IMR-90 (cell line): Measurements from ENCODE around the gene CCDC88C. TPM values are rescaled to one million over a fixed set of nuclear protein-coding genes. Genes with fewer than 3 reads are reported as not detected.

Experiments used
- ATAC-seq: fragments of 200-7000 bp; cut with Tn5 transposase; 2 replicates; pipeline ENCODE4 v1.9.1; 2020; ENCODE audit warnings: low read depth, mild to moderate bottlenecking, moderate library complexity
- BruUV-seq: library from RNA; stranded (reverse); fragments of 400-500 nt; replicated peaks from 2 replicates; lab custom pipeline; 2021; lab: Mats Ljungman, UMichigan
- CTCF ChIA-PET: fragments of 300-600 bp; formaldehyde crosslinking; extraction: SDS; loops from one replicate; lab custom pipeline; 2021; ENCODE audit warnings: antibody characterized with exemption; lab: Yijun Ruan, JAX
- POLR2A ChIA-PET: fragments of 300-600 bp; sonication (Branson Sonifier 250); formaldehyde crosslinking; loops from one replicate; lab custom pipeline; 2022; ENCODE audit warnings: antibody characterized with exemption; ENCODE audit not compliant: unreplicated experiment; lab: Charles Lee
- DNase-seq: peaks from one replicate; pipeline ENCODE4 v3.0.0; 2013
- H2AFZ ChIP-seq: replicated peaks from 2 replicates; pipeline ENCODE3; 2013; ENCODE audit warnings: low read length, mild to moderate bottlenecking; ENCODE audit not compliant: poor library complexity
- H2AK5ac ChIP-seq: 2 replicates; pipeline ENCODE4 v1.6.1; 2013; ENCODE audit warnings: low read depth, low read length, inconsistent platforms
- H2AK9ac ChIP-seq: replicated peaks from 2 replicates; pipeline ENCODE3; 2013; ENCODE audit warnings: mild to moderate bottlenecking, low read depth, low read length, moderate library complexity; ENCODE audit not compliant: poor library complexity
- H2BK120ac ChIP-seq: 2 replicates; pipeline ENCODE4 v1.6.1; 2013; ENCODE audit warnings: low read depth, low read length, inconsistent platforms
- H2BK15ac ChIP-seq: 3 replicates; pipeline ENCODE4 v1.6.1; 2013; ENCODE audit warnings: low read depth, low read length, inconsistent platforms
- H2BK20ac ChIP-seq: 2 replicates; pipeline ENCODE4 v1.6.1; 2013; ENCODE audit warnings: low read depth, mild to moderate bottlenecking, inconsistent platforms, low read length, moderate library complexity
- H2BK5ac ChIP-seq: 2 replicates; pipeline ENCODE4 v1.6.1; 2013; ENCODE audit warnings: mild to moderate bottlenecking, low read depth, low read length, inconsistent platforms; ENCODE audit not compliant: poor library complexity, severe bottlenecking
- H3K14ac ChIP-seq: replicated peaks from 2 replicates; pipeline ENCODE4 v1.6.1; 2013; ENCODE audit warnings: low read depth, low read length, inconsistent platforms
- H3K18ac ChIP-seq: 2 replicates; pipeline ENCODE4 v1.6.1; 2013; ENCODE audit warnings: low read depth, low read length, control low read depth
- H3K23ac ChIP-seq: 2 replicates; pipeline ENCODE4 v1.6.1; 2013; ENCODE audit warnings: low read depth, low read length, inconsistent platforms
- H3K27ac ChIP-seq: 2 replicates; pipeline ENCODE4 v1.5.1; 2013; ENCODE audit warnings: mild to moderate bottlenecking, control low read depth, low read length; ENCODE audit not compliant: insufficient read depth
- H3K27me3 ChIP-seq: 2 replicates; pipeline ENCODE4 v1.6.1; 2013; ENCODE audit warnings: low read length; ENCODE audit not compliant: control insufficient read depth, insufficient read depth
- H3K36me3 ChIP-seq: 2 replicates; pipeline ENCODE4 v1.6.1; 2013; ENCODE audit warnings: low read length, mixed read lengths; ENCODE audit not compliant: control insufficient read depth, insufficient read depth
- H3K4ac ChIP-seq: 2 replicates; pipeline ENCODE4 v1.6.1; 2013; ENCODE audit warnings: low read depth, low read length, inconsistent platforms
- H3K4me1 ChIP-seq: 2 replicates; pipeline ENCODE4 v1.6.1; 2013; ENCODE audit warnings: low read length, mixed read lengths; ENCODE audit not compliant: control insufficient read depth, insufficient read depth
- H3K4me2 ChIP-seq: 2 replicates; pipeline ENCODE4 v1.6.1; 2013; ENCODE audit warnings: low read depth, mild to moderate bottlenecking, control low read depth, low read length, moderate library complexity
- H3K4me3 ChIP-seq: 2 replicates; pipeline ENCODE4 v1.5.1; 2013; ENCODE audit warnings: low read depth, mild to moderate bottlenecking, control low read depth, low read length, moderate library complexity; ENCODE audit not compliant: insufficient read depth
- H3K56ac ChIP-seq: 2 replicates; pipeline ENCODE4 v1.6.1; 2013; ENCODE audit warnings: low read length, inconsistent platforms; ENCODE audit not compliant: insufficient read depth; ENCODE audit errors: extremely low read depth
- H3K79me1 ChIP-seq, 2 experiments: 2 replicates each; pipeline ENCODE4 v1.6.1; 2013; ENCODE audit warnings: low read length in 2 of 2, inconsistent platforms in 1 of 2, low read depth in 1 of 2
- H3K9ac ChIP-seq: 2 replicates; pipeline ENCODE4 v1.6.1; 2013; ENCODE audit warnings: low read depth, low read length, control low read depth
- H3K9me1 ChIP-seq: 2 replicates; pipeline ENCODE4 v1.6.1; 2013; ENCODE audit warnings: low read length, inconsistent platforms; ENCODE audit not compliant: insufficient read depth
- H3K9me3 ChIP-seq: 2 replicates; pipeline ENCODE4 v1.6.1; 2013; ENCODE audit warnings: low read length; ENCODE audit not compliant: control insufficient read depth, insufficient read depth
- H4K20me1 ChIP-seq: 2 replicates; pipeline ENCODE4 v1.6.1; 2013; ENCODE audit warnings: low read length, inconsistent platforms; ENCODE audit not compliant: insufficient read depth
- H4K5ac ChIP-seq: 2 replicates; pipeline ENCODE4 v1.6.1; 2013; ENCODE audit warnings: mild to moderate bottlenecking, low read depth, low read length, control low read depth
- H4K8ac ChIP-seq, 2 experiments: 2 replicates each; pipeline ENCODE4 v1.6.1; 2013; ENCODE audit warnings: low read depth in 2 of 2, low read length in 2 of 2, control low read depth in 1 of 2, inconsistent platforms in 1 of 2
- H4K91ac ChIP-seq: 2 replicates; pipeline ENCODE4 v1.6.1; 2013; ENCODE audit warnings: low read depth, low read length, inconsistent platforms; ENCODE audit not compliant: insufficient read depth
- BHLHE40 ChIP-seq: fragments of 150-350 bp; IDR thresholded peaks from 2 replicates; pipeline ENCODE4 v1.6.1; 2016; ENCODE audit warnings: mild to moderate bottlenecking, low read depth, low read length
- CEBPB ChIP-seq: IDR thresholded peaks from 2 replicates; pipeline ENCODE4 v1.6.1; 2012; ENCODE audit warnings: low read depth, low read length, improper control_type of control experiment
- CHD1 ChIP-seq: IDR thresholded peaks from 2 replicates; pipeline ENCODE4 v1.6.1; 2012; ENCODE audit warnings: low read depth, low read length, improper control_type of control experiment
- CTCF ChIP-seq: conservative IDR thresholded peaks from 2 replicates; pipeline ENCODE4 v1.5.1; 2012; ENCODE audit warnings: mild to moderate bottlenecking, low read depth, low read length, improper control_type of control experiment
- ELK1 ChIP-seq: fragments of 150-350 bp; IDR thresholded peaks from 2 replicates; pipeline ENCODE4 v1.6.1; 2016; ENCODE audit warnings: low read depth, mild to moderate bottlenecking, low read length, moderate library complexity, borderline replicate concordance
- FOS ChIP-seq: fragments of 150-350 bp; IDR thresholded peaks from 2 replicates; pipeline ENCODE4 v1.6.1; 2016; ENCODE audit warnings: low read depth, low read length
- MAFK ChIP-seq: IDR thresholded peaks from 2 replicates; pipeline ENCODE4 v1.6.1; 2012; ENCODE audit warnings: low read depth, low read length, improper control_type of control experiment
- MAZ ChIP-seq: IDR thresholded peaks from 2 replicates; pipeline ENCODE4 v1.6.1; 2012; ENCODE audit warnings: low read depth, mild to moderate bottlenecking, low read length, improper control_type of control experiment, moderate library complexity, borderline replicate concordance
- MXI1 ChIP-seq: IDR thresholded peaks from 2 replicates; pipeline ENCODE4 v1.6.1; 2012; ENCODE audit warnings: low read depth, mild to moderate bottlenecking, low read length, moderate library complexity, borderline replicate concordance
- NFE2L2 ChIP-seq: fragments of 150-350 bp; IDR thresholded peaks from 2 replicates; pipeline ENCODE4 v1.6.1; 2016; ENCODE audit warnings: low read depth, mild to moderate bottlenecking, low read length
- POLR2A ChIP-seq: IDR thresholded peaks from 2 replicates; pipeline ENCODE4 v1.6.1; 2012; ENCODE audit warnings: mild to moderate bottlenecking, low read depth, low read length
- RAD21 ChIP-seq: IDR thresholded peaks from 2 replicates; pipeline ENCODE4 v1.6.1; 2012; ENCODE audit warnings: low read length, improper control_type of control experiment
- RCOR1 ChIP-seq: IDR thresholded peaks from 2 replicates; pipeline ENCODE4 v1.6.1; 2012; ENCODE audit warnings: mild to moderate bottlenecking, low read length, improper control_type of control experiment; ENCODE audit not compliant: insufficient replicate concordance
- RFX5 ChIP-seq: IDR thresholded peaks from 2 replicates; pipeline ENCODE4 v1.8.0; 2012; ENCODE audit warnings: low read depth, mild to moderate bottlenecking, low read length, moderate library complexity
- SMC3 ChIP-seq: fragments of 150-350 bp; IDR thresholded peaks from 2 replicates; pipeline ENCODE4 v1.6.1; 2016; ENCODE audit warnings: low read depth, mild to moderate bottlenecking, antibody characterized with exemption, low read length, moderate library complexity
- USF2 ChIP-seq: fragments of 150-350 bp; IDR thresholded peaks from 2 replicates; pipeline ENCODE4 v1.6.1; 2017; ENCODE audit warnings: mild to moderate bottlenecking, antibody characterized with exemption, low read length, low read depth
- WGBS, 2 experiments: methylation state at CpG; one replicate each; pipeline versions ENCODE4 v1.1.5 to v1.1.7; 2013; ENCODE audit warnings: missing lambda C conversion rate in 2 of 2; ENCODE audit not compliant: insufficient read length in 1 of 2; ENCODE audit errors: extremely low coverage in 2 of 2; 5-methylcytosine and 5-hydroxymethylcytosine counted together
- dilution Hi-C: fragments of 300-500 bp; cut with HindIII; formaldehyde crosslinking; loops from one replicate; pipeline ENCODE4 v1.14.3; 2018; ENCODE audit warnings: low sequenced_read_pairs; ENCODE audit not compliant: unreplicated experiment
- in situ Hi-C: fragments of 300-500 bp; cut with MboI; formaldehyde crosslinking; loops from 3 replicates; pipeline ENCODE4 v1.14.3; 2019; ENCODE audit warnings: low sequenced_read_pairs, inconsistent platforms, mixed read lengths
- intact Hi-C: fragments of 100-400 bp; cut with micrococcal nuclease; formaldehyde crosslinking; loops from 2 replicates; pipeline ENCODE4 v1.10.0; 2022
- polyA plus RNA-seq, 3 experiments: library from polyadenylated mRNA; depleted of rRNA; stranded (reverse); fragments of >200 nt; gene quantifications; 2 replicates each; pipeline ENCODE4 v1.2.3, GENCODE V29; 2012; ENCODE audit warnings: low replicate concordance in 1 of 3
- total RNA-seq: library from RNA; depleted of rRNA; stranded (reverse); fragments of >200 nt; gene quantifications from 2 replicates; pipeline ENCODE4 v1.2.3, GENCODE V29; 2012

Gene CCDC88C
- total and polyA plus RNA-seq, 2 of the 4 experiments (the other 2 are of a cell fraction): 0.17 to 0.18 TPM

GRCh38 chr14:91330856-91331255, 86.8 kb downstream of the CCDC88C start:
- ATAC-seq: no peak
- Histone ChIP-seq H4K8ac (no peak overlapping the region), H2AFZ (no peak overlapping the region), H3K9me1 (no peaks in the 10 kb centered on the region), H3K4me1 (no peaks in the 10 kb centered on the region), H4K5ac (no peak overlapping the region), H3K18ac (no peak overlapping the region), H3K79me1 (no peaks in the 10 kb centered on the region), H3K4me2 (no peak overlapping the region), H3K56ac (no peak overlapping the region), H3K23ac (no peak overlapping the region), H3K27ac (no peak overlapping the region), H2BK5ac (no peak overlapping the region), H2BK20ac (no peak overlapping the region), H2BK15ac (no peak overlapping the region), H3K14ac (no peak overlapping the region), H3K36me3 (no peaks in the 10 kb centered on the region), H4K91ac (no peak overlapping the region), H3K27me3 (peaks cover 22% of the 10 kb centered on the region), H2BK120ac (no peak overlapping the region), H3K4me3 (no peak overlapping the region), H3K4ac (no peak overlapping the region), H2AK5ac (no peak overlapping the region), H4K20me1 (no peaks in the 10 kb centered on the region), H3K9ac (no peak overlapping the region), H2AK9ac (no peak overlapping the region), H3K9me3 (no peaks in the 10 kb centered on the region)
- BruUV-seq: no TSS peak
- WGBS, 2 experiments: no CpG with 5 or more reads among the region's 8 CpGs
- DNase-seq: no peak
- POLR2A ChIA-PET: no interaction called here
- intact Hi-C loops: no loop called here
- dilution Hi-C loops: no loop called here
- TF ChIP-seq CTCF (no peak), MAFK (no peak), BHLHE40 (no peak), ELK1 (no peak), CEBPB (no peak), MAZ (no peak), RAD21 (no peak), POLR2A (no peak), USF2 (no peak), FOS (no peak), CHD1 (no peak), SMC3 (no peak), NFE2L2 (no peak), RCOR1 (no peak), RFX5 (no peak), MXI1 (no peak)
- CTCF ChIA-PET: no interaction called here
- in situ Hi-C loops: no loop called here
